HepG2 (cell line): ENCODE data around the gene RAC3. TPM values are rescaled to one million over a fixed set of nuclear protein-coding genes. Genes with fewer than 3 reads are reported as not detected.
A peak's percentile ranks its signal among the peaks of the same experiment; 100 is the strongest.

Source experiments
- HBP1 ChIP-seq: IDR thresholded peaks from 2 replicates; pipeline ENCODE4 v1.6.1; 2016; ENCODE audit warnings: low read depth, control low read depth
- HES4 ChIP-seq: sonication (generic); formaldehyde crosslinking; IDR thresholded peaks from 2 replicates; pipeline ENCODE4 v1.9.0; 2021; ENCODE audit warnings: mild to moderate bottlenecking, missing genetic modification reagents, borderline replicate concordance
- MAZ ChIP-seq, 2 experiments: sonication (generic) in 1 of 2; formaldehyde crosslinking in 1 of 2; IDR thresholded peaks; 2 replicates each; pipeline versions ENCODE4 v1.5.0 to v1.6.1; 2012 to 2020; ENCODE audit warnings: low read depth in 2 of 2, mild to moderate bottlenecking in 2 of 2, borderline replicate concordance in 1 of 2, improper control_type of control experiment in 1 of 2, low read length in 1 of 2, missing genetic modification reagents in 1 of 2, moderate library complexity in 1 of 2
- RBAK ChIP-seq: sonication (generic); formaldehyde crosslinking; IDR thresholded peaks from 2 replicates; pipeline ENCODE4 v1.5.1; 2020; ENCODE audit warnings: mild to moderate bottlenecking, missing genetic modification reagents
- RBM22 ChIP-seq: fragments of 200-400 bp; formaldehyde crosslinking; optimal IDR thresholded peaks from 2 replicates; pipeline ENCODE3; 2017; ENCODE audit warnings: mild to moderate bottlenecking, low read length, moderate library complexity
- ZNF101 ChIP-seq: sonication (generic); formaldehyde crosslinking; IDR thresholded peaks from 2 replicates; pipeline ENCODE4 v1.4.0; 2020; ENCODE audit warnings: mild to moderate bottlenecking, low read depth, missing genetic modification reagents, borderline replicate concordance
- ZNF460 ChIP-seq: sonication (generic); formaldehyde crosslinking; IDR thresholded peaks from 2 replicates; pipeline ENCODE4 v1.5.1; 2020; ENCODE audit warnings: missing genetic modification reagents, mild to moderate bottlenecking, borderline replicate concordance
- ZNF510 ChIP-seq: sonication (generic); formaldehyde crosslinking; IDR thresholded peaks from 2 replicates; pipeline ENCODE4 v1.4.0; 2020; ENCODE audit warnings: low read depth, mild to moderate bottlenecking, missing genetic modification reagents
- ZNF841 ChIP-seq: sonication (generic); formaldehyde crosslinking; IDR thresholded peaks from 2 replicates; pipeline ENCODE4 v1.8.1; 2023; ENCODE audit warnings: missing genetic modification reagents, borderline replicate concordance
- ZNF879 ChIP-seq: sonication (generic); formaldehyde crosslinking; IDR thresholded peaks from 2 replicates; pipeline ENCODE4 v1.8.1; 2023; ENCODE audit warnings: missing genetic modification reagents
- polyA plus RNA-seq, 8 experiments: library from polyadenylated mRNA; depleted of rRNA in 3 of 8; stranded (reverse) in 7 of 8; unstranded in 1 of 8; fragments of >200 nt; fragmentation: Illumina TruSeq in 4 of 8; extraction: Trizol in 4 of 8; gene quantifications; 2 replicates each; pipeline versions ENCODE4 v1.2.1 to v1.2.3, GENCODE V29; 2011 to 2016; ENCODE audit warnings: low read depth in 4 of 8, missing spikeins in 1 of 8, mixed read lengths in 1 of 8; ENCODE audit not compliant: insufficient read depth in 1 of 8
- total RNA-seq, 5 experiments: library from RNA; depleted of rRNA; stranded (reverse); fragments of >200 nt; fragmentation: Illumina TruSeq; extraction: Trizol; gene quantifications; 2 replicates each; pipeline ENCODE4 v1.2.3, GENCODE V29; 2016; ENCODE audit warnings: low read depth in 1 of 5
- TF ChIP-seq, protein P1 (sequence below): sonication (generic); formaldehyde crosslinking; IDR thresholded peaks from 2 replicates; pipeline ENCODE4 v1.4.0; 2020; ENCODE audit warnings: missing genetic modification reagents
- TF ChIP-seq, protein P2 (sequence below): sonication (generic); formaldehyde crosslinking; IDR thresholded peaks from 2 replicates; pipeline ENCODE4 v1.5.0; 2020; ENCODE audit warnings: mild to moderate bottlenecking, missing genetic modification reagents, borderline replicate concordance

RAC3 gene
- total and polyA plus RNA-seq, 2 of the 13 experiments (the other 11 are each of a cell fraction or from before 2014, with no cell fraction given): 10.5 to 21.3 TPM

GRCh38 chr17:82018152-82018988 is 13.1 kb upstream of the RAC3 start (continued):
- TF ChIP-seq ZNF879 (CRISPR knock-in tag): no peak
- TF ChIP-seq ZNF460 (CRISPR knock-in tag): no peak
- no peak for TF ChIP-seq HBP1 (CRISPR knock-in tag)
- TF ChIP-seq MAZ (IDR thresholded peaks at IDR 0.05; ENCODE audit: borderline replicate concordance, low read depth, low read length): no peak
- peak; percentile 61; the same call in 1 of the 2 replicates for TF ChIP-seq MAZ (CRISPR knock-in tag; IDR thresholded peaks at IDR 0.05; ENCODE audit: low read depth)
- peak; percentile 12; the same call in 1 of the 2 replicates for TF ChIP-seq HES4 (CRISPR knock-in tag)
- TF ChIP-seq, protein P1, sequence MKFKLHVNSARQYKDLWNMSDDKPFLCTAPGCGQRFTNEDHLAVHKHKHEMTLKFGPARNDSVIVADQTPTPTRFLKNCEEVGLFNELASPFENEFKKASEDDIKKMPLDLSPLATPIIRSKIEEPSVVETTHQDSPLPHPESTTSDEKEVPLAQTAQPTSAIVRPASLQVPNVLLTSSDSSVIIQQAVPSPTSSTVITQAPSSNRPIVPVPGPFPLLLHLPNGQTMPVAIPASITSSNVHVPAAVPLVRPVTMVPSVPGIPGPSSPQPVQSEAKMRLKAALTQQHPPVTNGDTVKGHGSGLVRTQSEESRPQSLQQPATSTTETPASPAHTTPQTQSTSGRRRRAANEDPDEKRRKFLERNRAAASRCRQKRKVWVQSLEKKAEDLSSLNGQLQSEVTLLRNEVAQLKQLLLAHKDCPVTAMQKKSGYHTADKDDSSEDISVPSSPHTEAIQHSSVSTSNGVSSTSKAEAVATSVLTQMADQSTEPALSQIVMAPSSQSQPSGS (CRISPR knock-in tag): no peak
- TF ChIP-seq RBM22: peak; percentile 94
- TF ChIP-seq ZNF101: no peak
- TF ChIP-seq, protein P2, sequence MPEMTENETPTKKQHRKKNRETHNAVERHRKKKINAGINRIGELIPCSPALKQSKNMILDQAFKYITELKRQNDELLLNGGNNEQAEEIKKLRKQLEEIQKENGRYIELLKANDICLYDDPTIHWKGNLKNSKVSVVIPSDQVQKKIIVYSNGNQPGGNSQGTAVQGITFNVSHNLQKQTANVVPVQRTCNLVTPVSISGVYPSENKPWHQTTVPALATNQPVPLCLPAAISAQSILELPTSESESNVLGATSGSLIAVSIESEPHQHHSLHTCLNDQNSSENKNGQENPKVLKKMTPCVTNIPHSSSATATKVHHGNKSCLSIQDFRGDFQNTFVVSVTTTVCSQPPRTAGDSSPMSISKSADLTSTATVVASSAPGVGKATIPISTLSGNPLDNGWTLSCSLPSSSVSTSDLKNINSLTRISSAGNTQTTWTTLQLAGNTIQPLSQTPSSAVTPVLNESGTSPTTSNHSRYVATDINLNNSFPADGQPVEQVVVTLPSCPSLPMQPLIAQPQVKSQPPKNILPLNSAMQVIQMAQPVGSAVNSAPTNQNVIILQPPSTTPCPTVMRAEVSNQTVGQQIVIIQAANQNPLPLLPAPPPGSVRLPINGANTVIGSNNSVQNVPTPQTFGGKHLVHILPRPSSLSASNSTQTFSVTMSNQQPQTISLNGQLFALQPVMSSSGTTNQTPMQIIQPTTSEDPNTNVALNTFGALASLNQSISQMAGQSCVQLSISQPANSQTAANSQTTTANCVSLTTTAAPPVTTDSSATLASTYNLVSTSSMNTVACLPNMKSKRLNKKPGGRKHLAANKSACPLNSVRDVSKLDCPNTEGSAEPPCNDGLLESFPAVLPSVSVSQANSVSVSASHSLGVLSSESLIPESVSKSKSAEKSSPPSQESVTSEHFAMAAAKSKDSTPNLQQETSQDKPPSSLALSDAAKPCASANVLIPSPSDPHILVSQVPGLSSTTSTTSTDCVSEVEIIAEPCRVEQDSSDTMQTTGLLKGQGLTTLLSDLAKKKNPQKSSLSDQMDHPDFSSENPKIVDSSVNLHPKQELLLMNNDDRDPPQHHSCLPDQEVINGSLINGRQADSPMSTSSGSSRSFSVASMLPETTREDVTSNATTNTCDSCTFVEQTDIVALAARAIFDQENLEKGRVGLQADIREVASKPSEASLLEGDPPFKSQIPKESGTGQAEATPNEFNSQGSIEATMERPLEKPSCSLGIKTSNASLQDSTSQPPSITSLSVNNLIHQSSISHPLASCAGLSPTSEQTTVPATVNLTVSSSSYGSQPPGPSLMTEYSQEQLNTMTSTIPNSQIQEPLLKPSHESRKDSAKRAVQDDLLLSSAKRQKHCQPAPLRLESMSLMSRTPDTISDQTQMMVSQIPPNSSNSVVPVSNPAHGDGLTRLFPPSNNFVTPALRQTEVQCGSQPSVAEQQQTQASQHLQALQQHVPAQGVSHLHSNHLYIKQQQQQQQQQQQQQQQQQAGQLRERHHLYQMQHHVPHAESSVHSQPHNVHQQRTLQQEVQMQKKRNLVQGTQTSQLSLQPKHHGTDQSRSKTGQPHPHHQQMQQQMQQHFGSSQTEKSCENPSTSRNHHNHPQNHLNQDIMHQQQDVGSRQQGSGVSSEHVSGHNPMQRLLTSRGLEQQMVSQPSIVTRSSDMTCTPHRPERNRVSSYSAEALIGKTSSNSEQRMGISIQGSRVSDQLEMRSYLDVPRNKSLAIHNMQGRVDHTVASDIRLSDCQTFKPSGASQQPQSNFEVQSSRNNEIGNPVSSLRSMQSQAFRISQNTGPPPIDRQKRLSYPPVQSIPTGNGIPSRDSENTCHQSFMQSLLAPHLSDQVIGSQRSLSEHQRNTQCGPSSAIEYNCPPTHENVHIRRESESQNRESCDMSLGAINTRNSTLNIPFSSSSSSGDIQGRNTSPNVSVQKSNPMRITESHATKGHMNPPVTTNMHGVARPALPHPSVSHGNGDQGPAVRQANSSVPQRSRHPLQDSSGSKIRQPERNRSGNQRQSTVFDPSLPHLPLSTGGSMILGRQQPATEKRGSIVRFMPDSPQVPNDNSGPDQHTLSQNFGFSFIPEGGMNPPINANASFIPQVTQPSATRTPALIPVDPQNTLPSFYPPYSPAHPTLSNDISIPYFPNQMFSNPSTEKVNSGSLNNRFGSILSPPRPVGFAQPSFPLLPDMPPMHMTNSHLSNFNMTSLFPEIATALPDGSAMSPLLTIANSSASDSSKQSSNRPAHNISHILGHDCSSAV (CRISPR knock-in tag): no peak
- TF ChIP-seq ZNF841 (CRISPR knock-in tag): no peak
- TF ChIP-seq ZNF510 (CRISPR knock-in tag): no peak
- no peak for TF ChIP-seq RBAK (CRISPR knock-in tag)
